ENCODE results near the gene FXN.

Gene FXN

GRCh38 chr9:69139596-69139995 is 104.0 kb downstream of the FXN start:
- DNase-seq (ENCODE audit: insufficient read length, low spot score) (no peak), FAIRE-seq (no peak)
- no peak for TF ChIP-seq POLR2A (IDR thresholded peaks at IDR 0.05; ENCODE audit: low read depth, low read length)

- no peak for TF ChIP-seq POLR2A (IDR thresholded peaks at IDR 0.05; ENCODE audit: low read depth, low read length)
- DNase-seq (ENCODE audit: insufficient read length, low spot score) (no peak), FAIRE-seq (no peak)
Measured at GRCh38 chr9:69140123-69140735, 104.7 kb downstream of the FXN start.

GRCh38 chr9:69141851-69142250 is 106.3 kb downstream of the FXN start:
- no peak for DNase-seq (ENCODE audit: insufficient read length, low spot score)
- no peak for FAIRE-seq
- TF ChIP-seq POLR2A (IDR thresholded peaks at IDR 0.05; ENCODE audit: low read depth, low read length): no peak

- no peak for DNase-seq (ENCODE audit: insufficient read length, low spot score)
- peak; percentile 91 for FAIRE-seq
- TF ChIP-seq POLR2A (IDR thresholded peaks at IDR 0.05; ENCODE audit: low read depth, low read length): no peak
Measured at GRCh38 chr9:69143291-69143690, 107.7 kb downstream of the FXN start.

- TF ChIP-seq POLR2A (IDR thresholded peaks at IDR 0.05; ENCODE audit: low read depth, low read length): no peak
- no peak for DNase-seq (ENCODE audit: insufficient read length, low spot score)
- no peak for FAIRE-seq
Measured at GRCh38 chr9:69145144-69145715, 109.7 kb downstream of the FXN start.

GRCh38 chr9:69147041-69147834 is 111.7 kb downstream of the FXN start:
- no peak for DNase-seq (ENCODE audit: insufficient read length, low spot score)
- no peak for TF ChIP-seq POLR2A (IDR thresholded peaks at IDR 0.05; ENCODE audit: low read depth, low read length)
- no peak for FAIRE-seq

- no peak for DNase-seq (ENCODE audit: insufficient read length, low spot score)
- TF ChIP-seq POLR2A (IDR thresholded peaks at IDR 0.05; ENCODE audit: low read depth, low read length): no peak
- FAIRE-seq: peak; percentile 78
Measured at GRCh38 chr9:69149321-69149807, 113.8 kb downstream of the FXN start.
